ENCODE results near the gene ELMO1. TPM values are rescaled to one million over a fixed set of nuclear protein-coding genes. Genes with fewer than 3 reads are reported as not detected.

Gene ELMO1
- total and polyA plus RNA-seq, 2 of the 13 experiments (the other 11 are each of a cell fraction or from before 2014, with no cell fraction given): 0.11 to 0.17 TPM

DNA sequence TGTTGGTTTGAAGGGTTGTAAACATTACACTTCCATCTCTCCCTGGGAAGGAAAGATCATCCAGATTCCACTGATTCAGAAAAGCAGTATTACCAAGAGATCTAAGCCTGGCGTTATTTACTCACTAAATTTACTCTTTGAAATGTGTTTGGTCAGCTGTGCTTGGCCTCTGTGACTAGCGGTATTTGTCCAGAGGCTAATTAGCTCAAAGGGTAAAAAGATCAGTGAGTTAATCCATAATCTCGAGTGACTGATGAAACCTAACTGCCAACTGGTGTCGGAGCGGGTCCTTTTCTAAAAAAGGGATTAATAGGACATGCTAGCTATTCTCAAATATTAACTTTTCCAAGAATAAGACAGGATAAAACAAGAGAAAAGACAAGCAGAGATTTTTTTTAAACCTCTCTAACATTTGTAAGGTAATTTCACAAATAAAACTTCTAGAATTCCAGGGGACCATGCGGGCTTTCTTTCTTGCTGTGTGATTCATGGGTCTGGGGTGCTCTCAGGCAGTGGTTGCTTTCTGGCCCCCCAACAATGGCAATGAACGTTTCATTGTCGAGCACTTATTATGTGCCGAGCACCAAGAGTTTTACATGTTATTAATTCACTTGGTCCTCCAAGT, 477.0 kb downstream of the ELMO1 start (continued):
- TF ChIP-seq RBFOX2 (IDR thresholded peaks at IDR 0.05; ENCODE audit: low read depth, low read length) (peak; percentile 68), HES4 (CRISPR knock-in tag; IDR thresholded peaks at IDR 0.05; ENCODE audit: borderline replicate concordance) (no peak), JUN (CRISPR knock-in tag; IDR thresholded peaks at IDR 0.05) (peak; percentile 92), ZFP36 (IDR thresholded peaks at IDR 0.05; ENCODE audit: borderline replicate concordance, low read depth, low read length, partially characterized antibody) (peak; percentile 69), ZNF34 (CRISPR knock-in tag; IDR thresholded peaks at IDR 0.05; ENCODE audit: borderline replicate concordance) (0 out of 2 replicates have a peak, but pooled peaks have one; percentile 7), ELF1 (CRISPR knock-in tag; IDR thresholded peaks at IDR 0.05) (no peak), MXI1 (IDR thresholded peaks at IDR 0.05; ENCODE audit: borderline replicate concordance, low read depth, low read length) (peak; percentile 46; the same call in 1 of the 3 replicates), GATAD2A (CRISPR knock-in tag; IDR thresholded peaks at IDR 0.05) (peak; percentile 92), GABPA (IDR thresholded peaks at IDR 0.05; ENCODE audit: low read depth, low read length) (no peak), GABPA (CRISPR knock-in tag; IDR thresholded peaks at IDR 0.05; ENCODE audit: low read depth) (peak; percentile 58), ETV5 (CRISPR knock-in tag; IDR thresholded peaks at IDR 0.05; ENCODE audit: borderline replicate concordance) (peak; percentile 87; the same call in 1 of the 2 replicates), PPARG (CRISPR knock-in tag; conservative IDR thresholded peaks at IDR 0.05) (peak; percentile 98), HNF4A (CRISPR knock-in tag; IDR thresholded peaks at IDR 0.05) (peak; percentile 97), ASH2L (IDR thresholded peaks at IDR 0.05; ENCODE audit: insufficient read length, low read depth, low read length) (peak; percentile 100), POGZ (CRISPR knock-in tag; IDR thresholded peaks at IDR 0.05) (peak; percentile 76)
- TF ChIP-seq, protein P1, sequence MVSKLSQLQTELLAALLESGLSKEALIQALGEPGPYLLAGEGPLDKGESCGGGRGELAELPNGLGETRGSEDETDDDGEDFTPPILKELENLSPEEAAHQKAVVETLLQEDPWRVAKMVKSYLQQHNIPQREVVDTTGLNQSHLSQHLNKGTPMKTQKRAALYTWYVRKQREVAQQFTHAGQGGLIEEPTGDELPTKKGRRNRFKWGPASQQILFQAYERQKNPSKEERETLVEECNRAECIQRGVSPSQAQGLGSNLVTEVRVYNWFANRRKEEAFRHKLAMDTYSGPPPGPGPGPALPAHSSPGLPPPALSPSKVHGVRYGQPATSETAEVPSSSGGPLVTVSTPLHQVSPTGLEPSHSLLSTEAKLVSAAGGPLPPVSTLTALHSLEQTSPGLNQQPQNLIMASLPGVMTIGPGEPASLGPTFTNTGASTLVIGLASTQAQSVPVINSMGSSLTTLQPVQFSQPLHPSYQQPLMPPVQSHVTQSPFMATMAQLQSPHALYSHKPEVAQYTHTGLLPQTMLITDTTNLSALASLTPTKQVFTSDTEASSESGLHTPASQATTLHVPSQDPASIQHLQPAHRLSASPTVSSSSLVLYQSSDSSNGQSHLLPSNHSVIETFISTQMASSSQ (IDR thresholded peaks at IDR 0.05; ENCODE audit: low read depth): peak; percentile 95
- TF ChIP-seq, protein P1 (CRISPR knock-in tag; IDR thresholded peaks at IDR 0.05; ENCODE audit: borderline replicate concordance): peak; percentile 95
- TF ChIP-seq, protein P2, sequence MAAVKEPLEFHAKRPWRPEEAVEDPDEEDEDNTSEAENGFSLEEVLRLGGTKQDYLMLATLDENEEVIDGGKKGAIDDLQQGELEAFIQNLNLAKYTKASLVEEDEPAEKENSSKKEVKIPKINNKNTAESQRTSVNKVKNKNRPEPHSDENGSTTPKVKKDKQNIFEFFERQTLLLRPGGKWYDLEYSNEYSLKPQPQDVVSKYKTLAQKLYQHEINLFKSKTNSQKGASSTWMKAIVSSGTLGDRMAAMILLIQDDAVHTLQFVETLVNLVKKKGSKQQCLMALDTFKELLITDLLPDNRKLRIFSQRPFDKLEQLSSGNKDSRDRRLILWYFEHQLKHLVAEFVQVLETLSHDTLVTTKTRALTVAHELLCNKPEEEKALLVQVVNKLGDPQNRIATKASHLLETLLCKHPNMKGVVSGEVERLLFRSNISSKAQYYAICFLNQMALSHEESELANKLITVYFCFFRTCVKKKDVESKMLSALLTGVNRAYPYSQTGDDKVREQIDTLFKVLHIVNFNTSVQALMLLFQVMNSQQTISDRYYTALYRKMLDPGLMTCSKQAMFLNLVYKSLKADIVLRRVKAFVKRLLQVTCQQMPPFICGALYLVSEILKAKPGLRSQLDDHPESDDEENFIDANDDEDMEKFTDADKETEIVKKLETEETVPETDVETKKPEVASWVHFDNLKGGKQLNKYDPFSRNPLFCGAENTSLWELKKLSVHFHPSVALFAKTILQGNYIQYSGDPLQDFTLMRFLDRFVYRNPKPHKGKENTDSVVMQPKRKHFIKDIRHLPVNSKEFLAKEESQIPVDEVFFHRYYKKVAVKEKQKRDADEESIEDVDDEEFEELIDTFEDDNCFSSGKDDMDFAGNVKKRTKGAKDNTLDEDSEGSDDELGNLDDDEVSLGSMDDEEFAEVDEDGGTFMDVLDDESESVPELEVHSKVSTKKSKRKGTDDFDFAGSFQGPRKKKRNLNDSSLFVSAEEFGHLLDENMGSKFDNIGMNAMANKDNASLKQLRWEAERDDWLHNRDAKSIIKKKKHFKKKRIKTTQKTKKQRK (IDR thresholded peaks at IDR 0.05; ENCODE audit: low read length): no peak
- TF ChIP-seq, protein P3, sequence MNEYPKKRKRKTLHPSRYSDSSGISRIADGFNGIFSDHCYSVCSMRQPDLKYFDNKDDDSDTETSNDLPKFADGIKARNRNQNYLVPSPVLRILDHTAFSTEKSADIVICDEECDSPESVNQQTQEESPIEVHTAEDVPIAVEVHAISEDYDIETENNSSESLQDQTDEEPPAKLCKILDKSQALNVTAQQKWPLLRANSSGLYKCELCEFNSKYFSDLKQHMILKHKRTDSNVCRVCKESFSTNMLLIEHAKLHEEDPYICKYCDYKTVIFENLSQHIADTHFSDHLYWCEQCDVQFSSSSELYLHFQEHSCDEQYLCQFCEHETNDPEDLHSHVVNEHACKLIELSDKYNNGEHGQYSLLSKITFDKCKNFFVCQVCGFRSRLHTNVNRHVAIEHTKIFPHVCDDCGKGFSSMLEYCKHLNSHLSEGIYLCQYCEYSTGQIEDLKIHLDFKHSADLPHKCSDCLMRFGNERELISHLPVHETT (CRISPR knock-in tag; conservative IDR thresholded peaks at IDR 0.05): peak; percentile 79
- TF ChIP-seq, protein P4, sequence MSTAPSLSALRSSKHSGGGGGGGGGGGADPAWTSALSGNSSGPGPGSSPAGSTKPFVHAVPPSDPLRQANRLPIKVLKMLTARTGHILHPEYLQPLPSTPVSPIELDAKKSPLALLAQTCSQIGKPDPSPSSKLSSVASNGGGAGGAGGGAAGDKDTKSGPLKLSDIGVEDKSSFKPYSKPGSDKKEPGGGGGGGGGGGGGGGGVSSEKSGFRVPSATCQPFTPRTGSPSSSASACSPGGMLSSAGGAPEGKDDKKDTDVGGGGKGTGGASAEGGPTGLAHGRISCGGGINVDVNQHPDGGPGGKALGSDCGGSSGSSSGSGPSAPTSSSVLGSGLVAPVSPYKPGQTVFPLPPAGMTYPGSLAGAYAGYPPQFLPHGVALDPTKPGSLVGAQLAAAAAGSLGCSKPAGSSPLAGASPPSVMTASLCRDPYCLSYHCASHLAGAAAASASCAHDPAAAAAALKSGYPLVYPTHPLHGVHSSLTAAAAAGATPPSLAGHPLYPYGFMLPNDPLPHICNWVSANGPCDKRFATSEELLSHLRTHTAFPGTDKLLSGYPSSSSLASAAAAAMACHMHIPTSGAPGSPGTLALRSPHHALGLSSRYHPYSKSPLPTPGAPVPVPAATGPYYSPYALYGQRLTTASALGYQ (CRISPR knock-in tag; IDR thresholded peaks at IDR 0.05): peak; percentile 98

All from HepG2 (cell line).